Measurements from ENCODE around the gene FAM229A.
"Not testable (repeated sequence)": the region's sequence is repeated elsewhere in the genome, so short reads cannot be mapped to it uniquely, and the experiment has no call there.

FAM229A gene, protein sequence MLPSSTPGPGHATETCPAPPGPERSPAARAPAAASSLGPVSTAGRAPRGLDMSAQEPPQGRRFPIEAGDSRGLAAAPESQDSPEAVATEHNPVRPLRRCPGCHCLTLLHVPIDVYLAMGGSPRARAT

DNA sequence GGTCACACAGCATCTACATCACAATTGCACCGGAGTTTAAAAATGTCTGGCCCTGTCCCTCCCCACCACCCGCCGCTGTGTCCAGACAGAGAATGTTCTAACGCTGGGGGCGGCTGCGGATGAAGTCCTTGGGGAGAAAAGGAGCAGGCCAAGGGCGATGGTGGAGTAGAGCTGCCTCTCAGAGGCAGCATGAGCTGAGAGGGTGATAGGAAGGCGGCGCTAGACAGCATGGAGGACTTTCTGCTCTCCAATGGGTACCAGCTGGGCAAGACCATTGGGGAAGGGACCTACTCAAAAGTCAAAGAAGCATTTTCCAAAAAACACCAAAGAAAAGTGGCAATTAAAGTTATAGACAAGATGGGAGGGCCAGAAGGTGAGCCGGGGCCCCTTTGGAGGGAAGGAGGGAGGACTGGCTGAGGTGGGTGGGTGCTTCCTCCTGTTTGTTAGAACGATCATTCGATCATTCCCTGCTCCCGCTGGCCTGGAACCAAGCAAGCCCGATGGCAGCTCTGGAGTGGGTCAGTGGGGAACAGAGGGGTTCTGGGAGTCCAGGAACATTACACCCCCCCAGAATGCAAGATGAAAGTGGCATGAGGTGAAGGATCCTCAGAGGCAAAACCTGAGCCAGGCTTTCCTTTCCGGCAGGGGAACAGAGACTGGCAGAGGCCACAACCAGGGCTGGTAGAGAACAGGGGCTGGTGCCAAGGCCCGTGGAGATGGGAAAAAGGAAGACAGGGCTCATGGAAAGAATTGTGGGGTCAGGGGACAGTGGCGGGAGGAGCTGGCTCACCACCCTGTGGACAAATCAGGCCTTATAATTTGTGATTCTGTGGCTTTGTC, at the start of gene FAM229A, which contains the start of gene TSSK3:
TSS of gene FAM229A (minus strand) at position 12 of the 840 bp plus-strand sequence. CDS start 394 bp downstream, outside the sequence.
TSS of gene TSSK3 (plus strand) at position 66 of the 840 bp plus-strand sequence. CDS start at position 229, 163 bp downstream.
- DNase-seq (ENCODE audit: extremely low read depth in 1 of 2, low read depth in 1 of 2), result no peak

GRCh38 chr1:32411261-32411660, 49.0 kb upstream of the FAM229A start:
- DNase-seq (ENCODE audit: extremely low read depth in 1 of 2, low read depth in 1 of 2), result no peak

DNA sequence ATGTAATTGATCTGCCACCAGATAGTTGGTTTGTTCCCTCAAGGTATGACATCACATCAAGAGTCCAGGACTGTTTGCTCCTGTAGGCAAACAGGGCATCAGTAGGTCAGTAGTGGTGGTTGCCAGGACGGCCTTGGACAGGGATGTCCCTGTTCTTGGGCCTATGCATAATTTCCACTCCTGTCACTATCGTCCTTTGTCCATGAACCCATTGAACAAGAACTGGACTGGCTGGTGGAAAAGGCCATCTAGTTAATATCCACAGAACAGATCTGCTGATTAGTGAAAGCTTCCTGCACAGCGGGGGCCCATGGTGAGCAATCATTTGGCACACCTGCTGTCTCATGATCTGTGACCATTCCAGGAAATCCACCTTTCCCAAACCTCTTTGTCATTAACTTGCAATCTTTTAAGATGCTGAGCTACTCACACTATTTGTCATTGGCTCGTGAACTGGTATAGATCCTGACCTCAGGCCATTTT, 44.4 kb upstream of the FAM229A start:
- DNase-seq (ENCODE audit: extremely low read depth in 1 of 2, low read depth in 1 of 2), result no peak

- DNase-seq (ENCODE audit: extremely low read depth in 1 of 2, low read depth in 1 of 2), result no peak
These were observed 43.6 kb upstream of the FAM229A start for GRCh38 chr1:32405672-32406467.

- no peak for DNase-seq (ENCODE audit: extremely low read depth in 1 of 2, low read depth in 1 of 2)
These were observed 42.7 kb upstream of the FAM229A start for GRCh38 chr1:32404946-32405345.

GRCh38 chr1:32400876-32401631, 38.8 kb upstream of the FAM229A start:
- DNase-seq (ENCODE audit: extremely low read depth in 1 of 2, low read depth in 1 of 2), result peak; percentile 11 to 13

- no peak for DNase-seq (ENCODE audit: extremely low read depth in 1 of 2, low read depth in 1 of 2)
These were observed 37.6 kb upstream of the FAM229A start for GRCh38 chr1:32399843-32400242.

DNA sequence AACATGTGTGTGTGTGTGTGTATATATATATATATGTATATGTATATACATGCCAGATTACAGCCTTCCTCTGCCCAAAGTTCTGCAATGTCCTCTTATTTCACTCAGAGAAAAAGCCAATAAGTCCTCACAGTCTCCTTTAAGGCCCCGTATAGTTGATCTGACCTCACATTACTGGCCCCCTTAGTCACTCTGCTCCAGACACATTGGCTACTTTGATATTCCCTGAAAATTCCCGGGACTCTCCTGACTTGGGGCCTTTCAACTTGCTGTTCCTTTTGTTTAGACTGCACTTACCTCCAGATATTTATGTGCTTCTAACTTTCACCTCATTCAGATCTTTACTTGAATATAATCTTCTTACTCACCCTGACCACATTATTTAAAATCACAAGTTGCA, 36.1 kb upstream of the FAM229A start:
- no peak for DNase-seq (ENCODE audit: extremely low read depth in 1 of 2, low read depth in 1 of 2)

DNA sequence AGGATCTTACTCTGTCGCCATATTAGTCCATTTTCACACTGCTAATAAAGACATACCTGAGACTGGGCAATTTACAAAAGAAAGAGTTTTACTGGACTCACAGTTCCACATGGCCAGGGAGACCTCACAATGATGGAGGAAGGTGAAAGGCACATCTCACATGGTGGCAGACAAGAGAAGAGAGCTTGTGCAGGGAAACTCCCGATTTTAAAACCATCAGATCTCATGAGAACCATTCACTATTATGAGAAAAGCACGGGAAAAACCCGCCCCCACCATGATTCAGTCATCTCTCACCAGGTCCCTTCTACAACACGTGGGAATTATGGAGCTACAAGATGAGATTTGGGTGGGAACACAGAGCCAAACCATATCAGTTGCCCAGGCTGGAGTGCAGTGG, 34.2 kb upstream of the FAM229A start:
- DNase-seq (ENCODE audit: extremely low read depth in 1 of 2, low read depth in 1 of 2), result not testable (repeated sequence)

- no peak for DNase-seq (ENCODE audit: extremely low read depth in 1 of 2, low read depth in 1 of 2)
These were observed 32.7 kb upstream of the FAM229A start for GRCh38 chr1:32394890-32395432.

GRCh38 chr1:32394141-32394889, 32.0 kb upstream of the FAM229A start, which contains the start of gene BSDC1:
Gene BSDC1 (minus strand): TSS chr1:32394441. CDS start chr1:32394414, 27 bp downstream.
- DNase-seq (ENCODE audit: extremely low read depth in 1 of 2, low read depth in 1 of 2), result peak; percentile 94 to 97

- DNase-seq (ENCODE audit: extremely low read depth in 1 of 2, low read depth in 1 of 2), result no peak
These were observed 31.5 kb upstream of the FAM229A start for GRCh38 chr1:32393832-32394140.

DNA sequence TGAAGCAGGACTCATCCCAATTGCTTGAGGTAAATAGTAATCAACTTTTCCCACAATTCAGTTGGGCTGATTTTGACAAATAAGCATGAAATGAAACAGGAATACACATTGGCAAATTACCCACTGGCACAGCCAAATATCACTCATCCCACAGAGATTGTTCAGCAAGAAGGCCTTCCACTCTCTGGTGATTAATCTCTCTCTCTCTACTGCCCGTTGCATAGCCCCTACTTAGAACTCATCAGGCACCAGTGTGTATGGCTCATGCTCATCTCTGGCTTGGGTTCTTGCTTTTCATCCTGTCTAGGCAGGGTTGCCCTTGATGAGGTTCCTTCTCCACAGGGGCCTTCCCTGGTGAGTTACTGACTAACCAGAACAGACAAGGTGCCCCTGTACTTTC, 30.9 kb upstream of the FAM229A start:
- no peak for DNase-seq (ENCODE audit: extremely low read depth in 1 of 2, low read depth in 1 of 2)

DNA sequence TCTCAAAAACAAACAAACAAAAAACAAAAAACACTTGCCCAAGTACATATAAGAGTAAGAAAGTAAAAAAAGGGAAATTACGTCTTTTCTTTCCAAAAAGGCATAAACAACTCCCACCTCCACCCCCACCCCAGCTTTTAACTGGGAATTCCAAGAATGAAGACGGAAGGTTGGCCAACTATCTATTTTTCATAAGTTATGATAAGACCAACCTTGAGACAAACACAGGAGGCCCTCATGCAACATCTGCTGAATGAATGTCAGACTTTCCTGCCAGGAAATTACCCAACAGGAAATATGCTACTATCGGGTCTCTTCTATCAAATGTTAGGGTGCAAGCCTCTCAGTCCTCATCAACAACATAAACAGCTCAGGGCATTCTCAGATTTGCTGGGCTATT, 30.0 kb upstream of the FAM229A start:
- no peak for DNase-seq (ENCODE audit: extremely low read depth in 1 of 2, low read depth in 1 of 2)

- no peak for DNase-seq (ENCODE audit: extremely low read depth in 1 of 2, low read depth in 1 of 2)
These were observed 28.9 kb upstream of the FAM229A start for GRCh38 chr1:32390904-32391870.

- DNase-seq (ENCODE audit: extremely low read depth in 1 of 2, low read depth in 1 of 2), result no peak
These were observed 26.4 kb upstream of the FAM229A start for GRCh38 chr1:32388641-32389040.

DNA sequence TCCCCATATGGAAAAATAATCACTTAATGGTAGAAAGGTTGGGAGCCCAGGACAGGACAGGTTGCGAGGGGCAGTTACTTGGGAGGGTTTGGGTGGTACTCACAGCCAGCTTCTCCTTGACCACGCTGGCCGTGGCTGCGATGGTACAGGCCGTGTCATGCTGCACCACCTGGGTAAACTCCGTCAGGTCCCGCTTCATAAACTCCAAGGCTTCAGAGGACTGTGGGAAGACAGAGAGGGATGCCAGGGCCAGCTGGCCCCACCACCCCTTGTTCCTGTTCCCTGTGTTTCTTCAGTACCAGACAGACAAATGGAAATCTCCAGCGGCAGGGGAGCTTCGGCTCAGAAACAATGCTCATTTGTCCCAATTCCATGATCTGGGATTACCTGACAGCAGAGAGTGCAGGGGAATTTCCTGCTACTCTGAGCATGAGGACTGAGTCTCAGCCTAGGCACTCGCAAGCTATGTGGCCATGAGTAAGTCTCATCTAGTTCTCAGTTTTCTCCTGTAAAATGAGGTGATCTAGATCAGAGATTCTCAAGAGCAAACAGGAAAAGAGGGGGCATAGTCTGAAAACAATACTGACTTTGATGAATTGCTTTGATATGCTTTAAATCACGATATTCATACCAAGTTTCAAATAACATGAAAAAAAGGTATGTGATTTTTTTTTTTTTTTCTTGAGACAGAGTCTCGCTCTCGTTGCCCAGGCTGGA, 24.5 kb upstream of the FAM229A start:
- no peak for DNase-seq (ENCODE audit: extremely low read depth in 1 of 2, low read depth in 1 of 2)

DNA sequence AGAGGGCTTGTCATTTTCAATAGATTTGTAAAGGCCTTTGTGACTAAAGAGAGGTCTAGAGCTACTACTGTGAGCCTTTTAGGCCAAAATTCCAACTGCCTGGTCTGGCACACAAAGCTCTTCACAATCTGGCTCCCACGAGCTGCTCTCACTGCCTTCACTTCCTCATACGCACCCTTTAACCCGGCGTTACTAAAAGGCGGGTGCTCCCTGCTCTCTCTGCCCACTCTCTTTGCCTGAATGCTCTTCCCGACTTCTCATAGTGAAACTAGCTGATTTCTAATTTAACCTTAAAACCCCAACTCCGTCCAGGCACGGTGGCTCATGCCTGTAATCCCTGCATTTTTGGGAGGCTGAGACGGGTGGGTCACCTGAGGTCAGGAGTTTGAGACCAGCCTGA, 17.8 kb upstream of the FAM229A start:
- no peak for DNase-seq (ENCODE audit: extremely low read depth in 1 of 2, low read depth in 1 of 2)

Measured in stimulated activated CD8-positive, alpha-beta memory T cell treated with anti-CD3 and anti-CD28 coated beads, Interleukin-7, amount 100 ng/mL, for 48 hours (primary cell).